CD4-positive, alpha-beta T cell treated with Interleukin-6 for 4 hours (primary cell): ENCODE results near the gene AGAP3.

ENCODE experiments used
- DNase-seq: peaks from one replicate; pipeline ENCODE4 v3.0.0-alpha.2; 2020; ENCODE audit warnings: mixed read lengths

Gene AGAP3

GRCh38 chr7:151088856-151089699 lies 2.8 kb downstream of the AGAP3 start:
- DNase-seq, result no peak

GRCh38 chr7:151089893-151090730 lies 3.8 kb downstream of the AGAP3 start:
- DNase-seq, result no peak

- no peak for DNase-seq
Measured at GRCh38 chr7:151091003-151091402, 4.7 kb downstream of the AGAP3 start.

GRCh38 chr7:151091431-151091830 lies 5.2 kb downstream of the AGAP3 start:
- no peak for DNase-seq

GRCh38 chr7:151091988-151092387 lies 5.7 kb downstream of the AGAP3 start:
- no peak for DNase-seq

GRCh38 chr7:151093748-151094147 lies 7.5 kb downstream of the AGAP3 start:
- DNase-seq, result no peak

GRCh38 chr7:151094675-151095074 lies 8.4 kb downstream of the AGAP3 start:
- no peak for DNase-seq

GRCh38 chr7:151095123-151095797 lies 9.0 kb downstream of the AGAP3 start:
- no peak for DNase-seq

GRCh38 chr7:151095828-151096475 lies 9.7 kb downstream of the AGAP3 start:
- DNase-seq, result no peak

GRCh38 chr7:151099486-151100211 lies 13.4 kb downstream of the AGAP3 start:
- no peak for DNase-seq

- DNase-seq, result no peak
Measured at GRCh38 chr7:151100921-151101320, 14.6 kb downstream of the AGAP3 start.

GRCh38 chr7:151101621-151102396 lies 15.5 kb downstream of the AGAP3 start:
- DNase-seq, result no peak

- DNase-seq, result no peak
Measured at GRCh38 chr7:151102991-151103390, 16.7 kb downstream of the AGAP3 start.

- DNase-seq, result no peak
Measured at GRCh38 chr7:151103973-151104372, 17.7 kb downstream of the AGAP3 start.

GRCh38 chr7:151104411-151105235 lies 18.3 kb downstream of the AGAP3 start:
- no peak for DNase-seq

- no peak for DNase-seq
Measured at GRCh38 chr7:151107882-151108281, 21.6 kb downstream of the AGAP3 start.

GRCh38 chr7:151109094-151110048 lies 23.1 kb downstream of the AGAP3 start:
- DNase-seq, result no peak

- no peak for DNase-seq
Measured at GRCh38 chr7:151110236-151110940, 24.1 kb downstream of the AGAP3 start.
